GM18858 (cell line): Measurements from ENCODE around the gene LTF.
"Not testable (repeated sequence)": the region's sequence is repeated elsewhere in the genome, so short reads cannot be mapped to it uniquely, and the experiment has no call there.

Experiments used
- ATAC-seq: cut with Tn5 transposase; IDR thresholded peaks from one replicate; pipeline ENCODE4 v1.9.1; 2021; ENCODE audit not compliant: unreplicated experiment

The LTF gene

DNA sequence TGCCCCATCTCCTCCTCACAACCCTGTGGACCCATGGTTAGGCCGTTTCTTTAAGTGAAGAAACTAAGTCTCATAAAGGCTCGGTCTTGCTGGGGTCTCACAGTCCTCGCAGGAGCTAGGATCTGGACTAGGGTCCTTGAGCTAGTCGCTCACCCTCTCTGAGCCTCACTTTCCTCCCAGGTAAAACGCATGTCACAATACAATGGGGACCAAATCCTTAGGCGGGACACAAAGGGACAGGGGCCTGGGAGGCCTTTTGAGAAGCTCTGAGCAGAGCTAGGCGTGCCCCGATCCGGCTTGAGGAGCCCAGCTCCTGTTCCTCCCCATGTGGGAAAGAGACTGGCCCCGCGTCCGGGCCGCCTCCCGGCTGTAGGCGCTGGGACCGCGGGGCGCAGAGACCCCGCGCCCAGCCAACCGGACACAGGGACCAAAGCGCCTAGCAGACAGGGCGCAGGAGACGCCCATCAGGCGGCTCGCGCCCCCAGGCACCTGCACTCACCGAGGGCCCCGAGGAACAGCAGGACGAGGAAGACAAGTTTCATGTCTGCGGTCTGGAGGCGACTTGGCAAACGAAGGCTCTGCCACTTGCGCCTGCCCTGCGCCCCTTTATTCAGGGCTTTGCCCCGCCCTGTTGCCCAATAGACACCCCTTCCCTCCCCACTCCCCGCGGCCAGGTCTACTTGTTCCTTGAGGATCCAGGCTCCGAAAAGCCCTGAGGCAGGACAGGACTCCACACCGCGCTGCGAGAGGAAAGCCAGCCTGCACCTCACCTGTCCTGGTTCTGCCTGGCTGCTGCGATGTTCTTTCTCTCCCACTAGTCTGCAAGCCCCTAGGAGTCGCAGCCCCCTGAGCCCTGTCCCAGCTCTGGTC, at the start of gene LTF:
TSS of gene LTF (minus strand) at position 580 of the 870 bp plus-strand sequence. CDS start at position 542, 38 bp downstream.
- ATAC-seq, result no peak

DNA sequence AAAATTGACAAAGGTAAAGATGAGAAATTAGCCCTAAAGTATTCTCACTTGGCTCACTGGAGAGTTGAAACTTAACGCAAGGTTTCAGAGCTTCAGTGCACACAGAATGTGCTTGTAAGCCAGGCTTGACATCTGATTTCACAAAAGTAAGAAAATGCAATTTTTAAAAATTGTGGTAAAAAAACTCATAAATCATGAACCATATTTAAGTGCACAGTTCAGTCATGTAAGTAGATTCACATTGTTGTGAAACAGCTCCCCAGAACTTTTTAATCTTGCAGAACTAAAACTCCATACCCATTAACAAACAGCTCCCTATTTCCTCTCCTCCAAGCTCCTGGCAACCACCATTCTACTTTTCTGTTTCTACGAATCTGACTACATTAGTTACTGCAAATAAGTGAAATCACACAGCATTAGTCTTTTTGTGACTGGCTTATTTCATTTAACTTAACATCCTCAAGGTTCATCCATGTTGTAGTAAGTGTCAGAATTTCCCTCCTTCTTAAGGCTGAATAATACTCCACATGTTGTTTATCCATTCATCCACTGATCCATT, 47.6 kb upstream of the LTF start:
- ATAC-seq, result no peak

DNA sequence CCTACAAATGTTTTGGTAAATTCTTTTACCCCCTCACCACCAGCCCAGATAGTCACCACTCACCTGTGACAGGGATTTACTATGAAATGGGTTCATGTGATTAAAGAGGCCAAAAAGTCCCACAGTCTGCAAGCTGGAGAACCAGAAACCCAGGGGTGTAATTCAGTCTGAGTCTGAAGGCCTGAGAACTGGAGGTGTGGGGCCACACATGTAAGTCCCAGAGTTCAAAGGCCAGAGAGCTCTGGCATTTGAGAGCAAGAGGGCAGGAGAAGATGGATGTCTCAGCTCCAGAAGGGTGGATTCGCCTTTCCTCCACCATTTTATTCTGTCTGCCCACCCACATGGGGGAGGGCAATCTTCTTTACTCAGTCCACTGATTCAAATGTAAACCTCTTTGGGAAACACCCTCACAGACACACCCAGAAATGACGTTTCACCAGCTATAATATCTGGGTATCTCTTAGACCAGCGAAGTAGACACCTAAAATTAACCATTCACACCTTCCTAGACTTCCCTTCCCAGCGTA, 45.0 kb upstream of the LTF start:
- no peak for ATAC-seq

DNA sequence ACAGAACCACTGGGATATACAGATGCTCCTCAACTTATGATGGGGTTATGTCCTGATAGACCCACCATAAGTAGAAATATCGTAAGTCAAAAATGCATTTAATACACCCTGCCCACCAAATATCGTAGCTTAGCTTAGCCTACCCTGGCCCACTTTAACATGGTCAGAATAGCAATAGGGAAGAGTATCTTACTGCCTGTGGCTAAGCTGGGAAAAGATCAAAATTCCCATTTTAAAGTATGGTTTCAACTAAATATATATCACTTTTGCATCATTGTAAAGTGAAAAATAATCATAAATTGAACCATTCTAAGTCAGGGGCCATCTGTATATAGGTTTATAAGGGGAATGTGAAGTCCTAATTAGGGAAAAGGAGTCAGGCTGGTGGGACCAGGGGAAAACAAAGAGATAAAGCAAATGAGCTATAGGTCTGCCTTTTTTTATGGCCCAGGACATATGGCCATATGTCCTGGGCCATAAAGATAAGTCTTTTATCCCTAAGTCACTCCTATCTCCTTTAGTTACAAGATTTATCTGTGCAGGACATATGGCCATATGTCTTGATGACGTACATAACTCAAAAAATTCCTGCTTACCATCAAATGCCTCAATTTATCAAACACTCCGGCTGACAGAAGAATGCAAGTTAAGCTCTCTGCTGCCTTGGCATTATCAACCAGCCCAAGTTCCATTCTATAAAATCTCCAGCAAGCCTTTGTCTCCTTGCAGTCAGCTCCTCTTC, 44.3 kb upstream of the LTF start:
- ATAC-seq, result no peak

DNA sequence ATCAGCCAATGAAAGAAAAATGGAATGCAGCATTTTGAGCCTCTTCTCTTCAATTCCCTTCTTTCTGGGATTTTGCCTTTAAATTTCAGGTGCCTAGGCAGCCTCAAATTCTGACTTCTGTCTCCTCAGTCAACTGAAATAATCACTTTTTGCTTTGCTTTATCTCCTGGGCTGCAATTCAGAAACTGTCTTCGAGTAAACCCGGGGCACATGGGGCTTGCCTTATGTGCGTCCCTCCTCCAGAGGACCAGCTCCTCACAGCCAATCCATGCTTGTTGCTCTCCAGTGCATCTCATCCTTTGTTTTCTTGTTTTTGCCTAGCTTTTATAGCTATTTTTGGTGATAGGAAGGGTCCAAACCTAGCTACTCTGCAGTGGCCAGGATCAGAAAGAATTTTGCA, 41.8 kb upstream of the LTF start:
- ATAC-seq, result no peak

DNA sequence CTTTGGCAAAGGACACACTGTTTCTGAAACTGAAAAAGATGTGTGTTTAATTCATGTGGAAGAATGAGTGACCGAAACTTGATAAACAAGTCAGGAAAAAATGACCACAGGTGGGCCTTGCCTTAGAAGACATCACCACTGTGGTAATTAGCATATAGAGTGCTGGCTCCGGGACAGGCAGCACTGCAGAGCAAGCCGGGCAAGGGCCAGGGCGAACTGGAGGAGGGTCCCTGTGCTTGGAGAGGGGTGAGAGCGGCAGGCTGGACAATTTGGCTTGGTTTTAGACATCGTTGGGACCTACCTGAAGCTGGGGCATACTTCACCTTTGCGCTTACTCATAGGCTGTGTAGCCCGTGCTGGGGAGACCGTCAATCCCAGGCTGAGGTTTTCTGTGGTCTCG, 41.2 kb upstream of the LTF start:
- ATAC-seq, result no peak

DNA sequence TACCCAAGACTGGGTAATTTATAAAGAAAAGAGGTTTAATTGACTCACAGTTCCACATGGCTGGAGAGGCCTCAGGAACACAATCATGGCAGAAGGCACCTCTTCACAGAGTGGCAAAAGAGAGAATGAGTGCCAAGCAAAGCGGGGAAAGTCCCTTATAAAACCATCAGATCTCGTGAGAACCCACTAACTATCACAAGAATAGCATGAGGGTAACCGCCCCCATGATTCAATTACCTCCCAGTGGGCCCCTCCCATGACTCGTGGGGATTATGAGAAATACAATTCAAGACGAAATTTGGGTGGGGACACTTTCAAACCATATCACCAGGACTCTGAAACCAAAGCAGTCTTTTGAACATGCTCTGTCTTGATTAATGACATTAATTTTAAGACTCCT, 40.1 kb upstream of the LTF start:
- no peak for ATAC-seq

DNA sequence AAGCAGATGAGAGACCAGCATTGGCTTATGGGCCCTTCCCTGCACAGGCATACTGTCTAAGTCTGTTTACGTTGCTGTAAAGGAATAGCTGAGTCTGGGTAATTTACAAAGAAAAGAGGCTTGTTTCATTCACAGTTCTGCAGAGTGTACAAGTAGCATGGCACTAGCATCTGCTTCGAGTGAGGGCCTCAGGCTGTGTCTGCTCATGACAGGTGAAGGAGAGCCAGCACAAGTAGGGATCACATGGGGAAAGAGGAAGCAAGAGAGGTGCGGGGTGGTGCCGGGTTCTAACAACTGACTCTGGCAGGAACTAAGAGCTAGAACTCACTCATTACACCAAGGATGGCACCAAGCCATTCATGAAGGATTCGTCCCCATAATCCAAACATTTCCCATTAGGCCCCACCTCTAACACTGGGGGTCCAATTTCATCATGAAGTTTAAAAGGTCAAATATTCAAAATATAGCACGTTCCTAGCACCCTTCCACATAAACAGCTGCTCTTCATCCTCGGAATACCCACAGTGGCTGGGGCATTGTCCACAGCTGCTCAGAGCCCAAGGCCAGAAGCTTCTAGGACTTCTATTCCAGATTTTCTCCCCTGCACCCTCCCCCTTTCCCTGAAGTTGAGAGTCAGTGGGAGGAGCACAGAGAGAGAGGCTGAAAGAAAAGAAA, 38.6 kb upstream of the LTF start:
- no peak for ATAC-seq

DNA sequence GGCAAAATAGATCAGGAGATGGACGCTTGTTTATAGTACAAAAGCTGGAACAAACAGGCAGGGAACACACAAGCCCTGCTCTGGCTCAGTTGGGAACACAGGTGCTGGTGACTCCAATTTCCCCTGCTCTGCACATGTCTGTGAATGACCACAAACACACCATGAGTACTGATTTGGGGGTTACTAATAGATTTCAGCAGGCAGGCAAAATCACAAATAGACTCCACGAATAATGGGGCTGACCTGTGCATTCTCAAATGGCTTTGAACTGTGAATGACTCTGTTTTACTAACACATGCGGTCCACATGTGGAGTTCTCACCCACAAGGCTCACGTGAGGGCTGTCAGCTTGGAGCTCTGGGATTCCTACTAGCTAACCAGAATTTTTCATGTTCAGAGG, 37.0 kb upstream of the LTF start:
- ATAC-seq, result no peak

DNA sequence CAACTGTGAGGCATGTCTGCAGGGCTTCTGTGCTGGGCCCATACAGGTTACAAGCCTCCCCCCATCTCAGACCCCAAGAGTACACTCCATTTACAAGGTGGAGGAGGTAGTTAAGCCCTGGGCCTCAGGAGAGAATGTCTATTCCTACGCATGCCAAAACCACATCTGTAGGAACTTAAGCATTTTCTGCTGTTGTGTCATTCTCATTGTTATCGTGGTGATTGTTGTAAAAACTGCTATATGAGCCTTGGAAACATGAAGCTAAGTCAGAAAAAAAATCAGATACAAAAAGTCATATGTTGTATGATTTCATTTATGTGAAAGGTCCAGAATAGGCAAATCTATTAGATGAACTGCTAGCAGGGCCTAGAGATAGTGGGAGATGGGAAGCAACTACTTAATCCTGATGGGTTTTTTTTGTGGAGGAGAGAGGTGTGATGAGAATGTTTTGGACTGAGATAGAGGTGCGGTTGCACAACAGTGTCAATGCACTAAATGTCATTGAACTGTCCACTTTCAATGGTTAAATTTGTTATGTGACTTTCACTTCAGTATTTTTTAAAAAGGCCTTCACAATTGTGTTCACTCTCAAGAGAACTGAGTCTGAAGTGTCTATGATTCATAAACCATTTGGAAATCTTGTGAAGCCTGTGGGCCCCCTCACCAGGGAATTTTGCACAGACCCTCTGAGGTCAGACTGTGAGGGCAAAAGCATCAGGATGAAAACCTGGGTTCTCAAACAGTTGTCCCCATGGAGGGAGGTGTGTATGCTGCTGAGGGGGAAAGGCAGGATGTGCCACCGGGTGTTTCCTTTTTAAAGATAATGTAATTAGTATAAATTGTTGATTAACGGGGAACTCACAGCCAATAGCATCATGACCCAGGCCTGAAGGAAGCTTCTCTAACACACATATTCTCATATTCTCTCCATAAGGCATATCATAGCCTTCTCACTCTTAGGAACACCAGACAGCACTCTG, 36.2 kb upstream of the LTF start:
- no peak for ATAC-seq

DNA sequence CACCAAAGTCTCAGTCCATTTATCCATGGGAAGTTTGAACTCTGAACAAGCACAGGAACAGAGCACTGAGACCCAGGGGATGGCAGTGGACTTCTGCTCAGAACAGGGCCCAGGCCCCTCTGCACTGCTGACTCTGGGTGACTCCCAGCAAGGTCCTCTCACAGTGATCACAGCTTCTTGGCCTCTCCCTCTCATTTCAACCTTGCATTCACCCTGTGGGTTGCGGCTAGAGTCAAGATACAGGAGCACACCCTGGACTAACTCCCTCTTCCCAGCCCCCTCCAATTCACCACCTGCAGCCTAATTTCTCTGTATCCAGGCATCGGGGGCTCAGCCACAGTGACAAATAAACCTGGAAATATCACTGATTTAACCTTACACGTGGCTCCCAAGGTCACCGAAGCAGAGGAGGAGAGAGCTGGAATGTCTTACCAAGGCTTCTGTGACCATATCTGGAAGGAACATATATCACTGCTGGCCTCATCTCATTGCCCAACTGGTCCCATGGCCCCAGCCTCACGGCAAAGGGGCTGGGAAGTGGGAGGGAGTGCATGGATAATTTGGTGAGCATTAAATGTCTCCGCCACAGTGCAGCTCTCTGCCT, 34.3 kb upstream of the LTF start:
- ATAC-seq, result no peak

DNA sequence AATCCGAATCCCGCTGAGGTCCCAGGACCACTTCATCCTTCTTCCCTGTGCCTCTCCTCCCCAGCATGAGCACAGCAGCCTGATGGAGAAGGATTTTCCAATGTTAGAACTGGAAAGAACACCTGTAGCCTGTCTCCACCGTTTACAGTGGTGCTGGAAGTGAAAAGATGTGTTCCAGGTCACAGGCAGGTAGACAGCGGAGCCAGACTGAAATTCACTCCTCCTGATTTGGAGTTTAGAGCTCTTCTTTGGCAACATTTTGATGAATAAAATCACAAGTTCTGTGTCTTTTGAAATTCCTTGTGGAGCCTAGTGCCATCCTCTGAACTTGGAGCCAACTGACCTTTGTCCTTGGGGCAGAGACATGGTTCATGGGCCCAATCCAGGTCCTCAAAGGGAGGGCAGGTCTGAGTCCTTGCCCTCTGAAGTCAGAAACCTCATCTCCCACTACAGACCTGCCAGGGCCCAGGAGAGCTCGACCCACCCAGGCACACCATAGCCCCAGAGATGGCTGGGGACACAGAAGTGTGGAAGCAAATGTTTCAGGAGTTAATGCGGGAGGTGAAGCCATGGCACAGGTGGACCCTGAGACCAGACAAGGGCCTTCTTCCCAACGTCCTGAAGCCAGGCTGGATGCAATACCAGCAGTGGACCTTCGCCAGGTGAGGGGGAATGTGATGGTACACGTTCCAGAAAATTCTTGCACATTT, 33.0 kb upstream of the LTF start, which contains the start of gene RTP3:
TSS of gene RTP3 (plus strand) at position 421 of the 710 bp plus-strand sequence. CDS start at position 508, 87 bp downstream.
- ATAC-seq, result no peak

DNA sequence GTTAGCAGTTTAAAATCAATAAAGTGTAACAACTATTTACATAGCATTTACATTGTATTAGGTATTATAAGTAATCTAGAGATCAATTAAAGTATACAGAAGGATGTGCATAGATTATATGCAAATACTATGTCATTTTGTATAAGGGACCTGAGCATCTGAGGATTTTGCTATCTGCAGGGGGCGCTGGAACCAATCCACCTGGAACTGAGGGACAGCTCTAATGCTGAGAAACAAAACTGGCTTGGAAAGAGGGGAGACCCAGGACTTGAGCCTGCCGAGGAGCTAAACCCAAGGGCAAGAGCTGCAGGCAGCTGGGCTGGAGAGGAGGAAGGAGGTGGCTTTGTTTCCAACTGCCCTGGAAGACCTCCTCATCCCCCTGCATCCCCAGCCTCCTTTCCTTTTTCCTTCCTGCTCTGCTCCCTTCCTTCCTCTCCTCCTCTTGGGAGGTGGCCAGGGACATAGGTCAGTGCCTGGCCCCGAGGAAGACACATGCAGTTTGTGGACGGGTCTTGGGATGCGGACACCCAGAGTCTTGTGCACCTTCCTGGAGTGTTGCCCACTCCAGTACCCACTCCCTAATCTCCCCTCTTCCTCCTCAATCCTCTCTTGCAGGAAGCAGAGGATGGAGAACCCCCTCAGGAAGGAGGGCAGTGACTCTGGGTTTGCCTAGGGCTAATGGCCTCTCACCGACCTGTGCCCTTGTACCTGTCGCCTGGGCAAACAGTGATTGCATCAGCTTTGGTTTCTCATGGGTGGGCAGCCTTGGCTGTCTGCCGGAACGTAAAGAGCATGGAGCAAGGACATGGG, 32.2 kb upstream of the LTF start:
- no peak for ATAC-seq

DNA sequence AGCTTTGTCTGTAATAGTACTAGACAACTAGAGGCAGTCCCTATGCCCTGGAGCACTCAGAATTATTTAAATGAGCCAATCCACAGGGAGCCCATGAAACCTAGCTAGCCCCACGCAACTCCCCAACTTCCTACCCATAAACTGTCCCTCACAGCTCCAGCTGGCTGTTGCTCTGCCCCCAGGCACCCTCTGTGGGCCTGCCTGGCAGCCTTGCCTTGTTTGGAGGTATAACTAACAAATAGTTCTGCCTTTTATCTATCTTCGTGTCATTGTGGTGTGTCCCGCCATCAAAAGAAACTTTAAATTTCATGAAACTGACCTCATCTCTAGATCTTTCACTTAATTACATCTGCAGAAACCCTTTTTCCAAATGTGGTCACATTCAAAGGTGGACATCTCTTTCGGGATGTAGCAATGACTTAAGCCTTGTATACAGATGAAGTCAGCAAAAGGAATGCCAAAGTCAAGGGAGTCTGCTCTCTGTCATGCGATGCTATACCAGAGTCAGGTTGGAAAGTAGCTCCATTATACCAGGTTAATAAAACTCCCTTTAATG, 31.3 kb upstream of the LTF start:
- ATAC-seq, result no peak

DNA sequence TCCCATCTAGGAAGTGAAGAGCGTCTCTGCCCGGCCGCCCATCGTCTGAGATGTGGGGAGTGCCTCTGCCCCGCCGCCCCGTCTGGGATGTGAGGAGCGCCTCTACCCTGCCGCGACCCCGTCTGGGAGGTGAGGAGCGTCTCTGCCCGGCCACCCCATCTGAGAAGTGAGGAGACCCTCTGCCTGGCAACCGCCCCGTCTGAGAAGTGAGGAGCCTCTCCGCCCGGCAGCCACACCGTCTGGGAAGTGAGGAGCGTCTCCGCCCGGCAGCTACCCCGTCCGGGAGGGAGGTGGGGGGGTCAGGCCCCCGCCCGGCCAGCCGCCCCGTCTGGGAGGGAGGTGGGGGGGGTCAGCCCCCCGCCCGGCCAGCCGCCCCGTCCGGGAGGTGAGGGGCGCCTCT, 29.8 kb upstream of the LTF start:
- ATAC-seq, result not testable (repeated sequence)

DNA sequence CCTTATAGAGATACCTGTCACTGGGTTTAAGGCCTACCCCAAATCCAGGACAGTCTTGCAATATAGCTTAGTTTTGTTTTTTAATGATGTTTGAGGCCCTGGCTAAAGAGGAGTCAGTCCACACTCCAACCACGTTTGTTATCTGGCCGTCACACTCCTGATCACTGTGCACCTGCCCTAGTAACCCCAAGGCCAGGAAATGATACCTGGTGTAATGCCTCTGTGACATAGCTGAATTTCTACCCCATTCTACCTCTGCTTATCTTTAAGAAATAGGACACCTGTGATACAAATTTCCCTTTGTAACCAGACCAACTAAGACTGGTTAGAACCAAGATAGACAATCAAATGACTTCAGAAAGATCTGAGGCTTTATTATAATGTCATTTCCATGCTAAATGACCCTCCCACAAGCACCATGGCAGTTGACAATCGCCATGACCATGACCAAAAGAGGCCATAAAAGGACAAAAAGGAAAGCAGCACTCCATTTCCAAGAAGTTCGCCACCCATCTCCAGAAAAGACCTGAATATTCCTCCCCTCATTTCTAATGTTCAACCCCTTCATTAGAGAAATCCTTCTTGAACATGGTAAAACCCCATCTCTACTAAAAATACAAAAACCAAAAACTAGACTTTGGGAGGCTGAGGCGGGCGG, 28.3 kb upstream of the LTF start:
- no peak for ATAC-seq
